ENCODE measurements around the gene CMIP.

- TF ChIP-seq FOXK2 (IDR thresholded peaks at IDR 0.05): no peak
- no peak for TF ChIP-seq TARDBP (IDR thresholded peaks at IDR 0.05)
Observed at GRCh38 chr16:81621496-81621895, 176.9 kb downstream of the CMIP start.
